GM18505 (cell line): ENCODE measurements around the gene SEPTIN10.

Experiments
- ATAC-seq: cut with Tn5 transposase; IDR thresholded peaks from one replicate; pipeline ENCODE4 v1.9.1; 2021; ENCODE audit not compliant: unreplicated experiment
- POLR2A ChIP-seq: IDR thresholded peaks from 4 replicates; pipeline ENCODE4 v1.6.1; 2011; ENCODE audit warnings: borderline replicate concordance; ENCODE audit not compliant: insufficient read depth, insufficient read length; ENCODE audit errors: extremely low read depth

SEPTIN10 gene

DNA sequence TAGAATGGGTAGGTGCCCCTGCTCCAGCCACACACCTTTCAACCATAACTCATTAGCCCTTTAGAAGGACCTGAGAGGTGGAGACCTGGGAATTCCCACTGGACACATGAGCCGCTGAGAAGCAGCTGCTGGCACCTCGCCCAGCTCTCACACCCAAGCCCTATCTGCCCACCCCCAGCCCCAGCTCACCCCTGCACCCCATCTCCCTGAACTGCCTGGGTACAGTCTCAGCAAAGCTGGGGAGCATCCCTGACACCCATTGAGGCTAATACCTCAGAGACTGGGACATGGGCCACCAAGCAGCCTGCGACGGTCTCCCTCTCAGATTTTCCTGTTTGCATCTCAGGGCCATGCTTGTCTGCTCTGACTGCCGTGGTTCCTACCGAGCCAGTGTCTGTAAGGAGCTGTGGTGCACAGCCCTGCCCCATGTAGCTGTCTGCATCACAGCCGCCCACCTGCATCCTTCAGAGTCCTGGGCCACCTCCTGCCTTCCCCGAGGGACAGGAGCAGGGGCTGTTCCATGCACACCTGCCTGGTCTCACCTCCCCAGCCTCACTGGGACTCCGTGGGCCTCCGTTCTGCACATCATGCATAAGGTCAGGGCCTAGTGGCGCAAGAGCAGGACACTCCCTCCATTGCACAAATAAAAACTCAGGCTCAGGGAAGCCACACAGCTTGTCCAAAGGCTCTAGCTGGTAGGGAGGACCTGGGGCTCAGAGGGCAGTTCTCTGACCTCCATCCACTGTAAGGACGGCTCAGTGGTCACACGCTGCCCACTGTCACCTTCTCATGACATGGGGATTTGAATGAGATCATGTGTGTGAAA, 90.0 kb downstream of the SEPTIN10 start:
- ATAC-seq, result no peak
- TF ChIP-seq POLR2A, result no peak

DNA sequence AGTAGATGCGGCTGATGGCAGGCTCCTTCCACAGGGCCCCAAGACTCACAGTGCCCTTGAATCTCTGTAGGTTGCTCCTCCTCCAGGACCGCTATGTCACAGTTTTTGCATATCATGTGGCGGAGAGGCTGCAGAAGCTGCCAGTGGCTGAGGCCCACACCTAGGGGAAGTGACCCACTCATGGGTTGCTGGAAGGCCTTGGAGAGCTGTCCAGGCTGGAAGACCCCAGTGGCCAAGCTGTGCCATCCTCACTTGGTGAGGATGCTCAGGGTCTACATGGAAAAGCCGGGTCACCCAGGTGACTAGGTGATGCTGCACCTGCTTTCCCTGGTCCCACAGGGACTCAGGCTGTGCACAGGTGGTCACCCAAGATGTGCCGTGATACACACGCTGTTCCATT, 90.6 kb downstream of the SEPTIN10 start:
- no peak for ATAC-seq
- TF ChIP-seq POLR2A, result no peak

DNA sequence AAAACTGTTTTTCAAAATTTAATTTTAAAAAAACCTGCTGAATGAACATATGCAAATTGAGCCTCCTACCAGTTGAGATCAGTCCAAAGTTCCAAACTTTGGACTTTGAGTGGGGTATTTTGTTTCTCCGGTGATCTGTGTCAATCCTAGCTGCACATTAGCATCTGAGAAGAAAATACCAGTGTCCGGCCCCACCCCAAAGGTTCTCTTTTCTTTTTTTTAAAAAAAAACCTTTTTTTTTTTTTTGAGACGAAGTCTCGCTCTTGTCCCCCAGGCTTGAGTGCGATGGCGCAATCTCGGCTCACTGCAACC, 91.7 kb downstream of the SEPTIN10 start:
- no peak for TF ChIP-seq POLR2A
- ATAC-seq, result no peak

DNA sequence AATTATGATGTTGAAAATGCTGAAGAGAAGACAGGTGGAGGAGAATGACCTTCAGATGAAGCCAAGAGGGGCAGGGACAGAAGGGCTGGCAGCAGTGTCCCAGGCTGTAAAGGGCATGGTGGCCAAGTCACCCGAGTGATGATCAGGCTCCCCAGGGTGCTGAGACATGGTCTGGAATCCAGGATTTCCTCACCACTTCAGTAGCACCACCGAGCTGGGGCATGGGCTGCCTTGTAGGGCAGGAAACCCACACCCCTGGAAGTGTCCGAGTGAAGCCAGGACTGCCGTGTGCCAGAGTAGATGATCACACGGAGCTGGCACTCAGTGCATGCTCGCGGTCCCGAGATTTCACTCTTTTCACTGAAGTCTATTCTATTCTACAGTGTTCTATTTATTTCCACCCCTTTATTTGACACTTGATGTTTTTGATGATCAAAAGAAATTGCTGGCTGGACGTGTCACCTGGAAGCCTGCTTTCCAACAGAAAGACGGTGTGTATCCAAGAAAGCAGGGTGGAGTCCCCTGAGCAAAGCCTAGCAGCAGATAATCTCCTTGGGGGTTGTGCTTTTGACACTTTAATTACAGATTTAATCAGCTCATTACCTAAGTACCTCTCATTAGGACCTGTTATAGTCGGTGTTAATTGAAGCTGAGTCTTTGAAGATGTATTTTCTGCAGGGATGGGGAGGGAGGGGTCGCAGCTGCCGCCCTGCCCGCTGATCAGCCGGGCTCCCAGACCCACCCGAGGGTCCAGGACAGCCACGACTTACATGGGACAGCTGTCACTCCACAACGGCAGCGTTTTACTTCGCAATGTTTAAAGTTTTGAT, 92.3 kb downstream of the SEPTIN10 start:
- TF ChIP-seq POLR2A, result no peak

DNA sequence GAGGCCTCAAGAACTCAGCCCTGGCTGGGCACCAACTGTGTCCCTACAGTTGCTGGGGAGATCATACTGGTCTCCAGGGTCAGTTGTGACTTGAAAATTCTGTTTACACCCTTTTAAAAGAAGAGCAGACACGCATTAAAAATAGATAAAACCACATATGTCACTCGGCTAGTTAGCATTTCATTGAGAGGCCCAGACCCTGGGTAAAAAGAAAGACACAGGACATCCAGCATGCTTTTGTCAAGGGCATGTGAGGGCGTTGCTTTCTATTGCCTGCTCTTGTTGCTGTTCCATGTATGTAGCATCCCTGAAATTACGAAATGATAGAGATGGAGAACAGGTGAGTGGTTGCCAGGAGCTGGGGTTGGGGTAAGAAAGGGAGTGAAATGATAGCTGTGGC, 94.3 kb downstream of the SEPTIN10 start:
- no peak for TF ChIP-seq POLR2A
- ATAC-seq, result no peak

More for the DNA sequence above, 92.3 kb downstream of the SEPTIN10 start:
- no peak for ATAC-seq

DNA sequence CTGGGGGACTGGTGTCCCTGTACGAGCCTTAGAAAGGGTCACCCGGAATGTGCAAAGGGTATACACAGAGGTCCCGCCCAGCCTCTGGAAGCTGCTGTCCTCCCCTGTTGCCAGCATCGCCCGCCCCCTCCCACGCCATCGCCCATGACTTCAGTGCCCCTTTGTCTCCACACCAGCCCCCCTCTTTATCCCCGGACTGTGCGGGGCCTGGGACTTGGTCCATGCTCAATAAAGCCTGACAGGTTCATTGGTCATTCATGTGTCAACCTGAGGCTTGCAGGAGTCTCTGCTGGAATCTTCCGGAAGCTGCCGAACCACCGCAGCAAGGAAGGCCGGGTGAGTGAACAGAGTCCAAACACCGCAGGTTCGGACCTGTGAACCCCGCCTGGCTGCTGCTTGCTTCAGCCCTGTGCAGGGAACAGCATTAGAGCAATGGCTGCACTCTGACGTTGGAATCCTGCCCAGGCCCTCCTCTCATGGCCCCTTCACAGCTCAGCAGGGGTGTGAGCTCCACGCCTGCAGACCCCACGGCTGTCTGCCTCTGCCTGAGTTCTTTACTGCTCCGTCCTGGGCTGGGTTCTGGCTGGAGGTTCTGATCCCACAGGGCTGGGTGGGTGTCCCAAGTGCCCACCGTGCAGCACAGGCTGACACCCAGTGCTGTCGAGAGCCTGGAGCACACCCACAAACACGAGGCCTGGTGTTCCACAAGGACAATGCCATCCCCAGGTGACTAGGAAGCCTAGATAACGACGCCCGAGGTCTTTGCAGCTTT, 96.5 kb downstream of the SEPTIN10 start:
- TF ChIP-seq POLR2A, result no peak

DNA sequence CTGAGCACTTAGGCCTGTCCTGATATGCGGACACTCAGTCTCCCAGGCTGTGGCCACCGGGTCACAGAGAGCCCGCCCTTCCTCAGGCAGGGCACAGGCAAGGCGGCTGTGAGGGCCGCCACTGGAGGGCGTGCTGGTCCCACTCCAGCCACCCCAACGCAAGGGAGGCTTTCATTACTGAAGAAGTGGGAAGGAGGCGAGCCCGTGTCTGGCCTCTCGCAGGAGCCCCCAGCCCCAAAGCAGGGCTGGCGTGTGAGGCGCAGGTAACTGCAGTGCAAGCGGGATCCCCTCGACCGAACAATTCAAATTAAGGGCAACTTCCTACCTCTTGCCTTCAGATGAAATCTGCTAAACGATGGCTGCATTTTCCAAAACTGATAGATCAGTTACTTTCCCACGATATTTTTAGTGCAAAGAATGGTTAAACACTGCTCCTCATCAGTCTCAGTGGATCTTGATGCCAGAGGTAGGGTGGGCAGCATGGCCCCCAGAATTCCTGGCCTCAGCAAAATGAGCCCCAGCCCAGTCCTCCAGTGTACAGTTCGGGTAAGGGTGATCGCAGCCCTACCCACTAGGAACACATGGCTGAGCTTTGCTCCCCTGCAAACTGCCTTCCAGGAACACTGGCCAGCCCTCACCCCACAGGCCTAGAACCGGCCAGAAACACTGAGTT, 97.2 kb downstream of the SEPTIN10 start:
- no peak for TF ChIP-seq POLR2A

More for the DNA sequence above, 96.5 kb downstream of the SEPTIN10 start:
- no peak for ATAC-seq

DNA sequence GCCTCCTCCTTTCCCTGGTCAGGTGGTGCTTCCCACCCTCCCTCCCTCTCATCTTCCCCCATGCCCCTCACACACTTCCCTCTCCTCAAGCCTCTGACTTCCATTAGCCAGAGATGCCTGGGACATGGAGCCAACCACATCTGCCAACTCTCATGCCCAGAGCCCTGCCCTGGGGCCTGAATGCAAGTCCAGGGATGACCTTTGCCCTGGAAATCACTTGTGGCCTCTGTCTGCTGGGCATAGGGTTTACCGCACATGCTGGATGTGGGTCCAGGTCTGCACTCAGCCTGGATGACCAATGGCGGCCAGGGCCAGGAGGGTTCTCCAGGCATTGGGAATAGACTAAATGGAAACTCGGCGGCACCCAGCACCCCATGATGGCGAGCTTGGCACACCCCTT, 98.9 kb downstream of the SEPTIN10 start:
- no peak for TF ChIP-seq POLR2A
- no peak for ATAC-seq

More for the DNA sequence above, 97.2 kb downstream of the SEPTIN10 start:
- no peak for ATAC-seq

DNA sequence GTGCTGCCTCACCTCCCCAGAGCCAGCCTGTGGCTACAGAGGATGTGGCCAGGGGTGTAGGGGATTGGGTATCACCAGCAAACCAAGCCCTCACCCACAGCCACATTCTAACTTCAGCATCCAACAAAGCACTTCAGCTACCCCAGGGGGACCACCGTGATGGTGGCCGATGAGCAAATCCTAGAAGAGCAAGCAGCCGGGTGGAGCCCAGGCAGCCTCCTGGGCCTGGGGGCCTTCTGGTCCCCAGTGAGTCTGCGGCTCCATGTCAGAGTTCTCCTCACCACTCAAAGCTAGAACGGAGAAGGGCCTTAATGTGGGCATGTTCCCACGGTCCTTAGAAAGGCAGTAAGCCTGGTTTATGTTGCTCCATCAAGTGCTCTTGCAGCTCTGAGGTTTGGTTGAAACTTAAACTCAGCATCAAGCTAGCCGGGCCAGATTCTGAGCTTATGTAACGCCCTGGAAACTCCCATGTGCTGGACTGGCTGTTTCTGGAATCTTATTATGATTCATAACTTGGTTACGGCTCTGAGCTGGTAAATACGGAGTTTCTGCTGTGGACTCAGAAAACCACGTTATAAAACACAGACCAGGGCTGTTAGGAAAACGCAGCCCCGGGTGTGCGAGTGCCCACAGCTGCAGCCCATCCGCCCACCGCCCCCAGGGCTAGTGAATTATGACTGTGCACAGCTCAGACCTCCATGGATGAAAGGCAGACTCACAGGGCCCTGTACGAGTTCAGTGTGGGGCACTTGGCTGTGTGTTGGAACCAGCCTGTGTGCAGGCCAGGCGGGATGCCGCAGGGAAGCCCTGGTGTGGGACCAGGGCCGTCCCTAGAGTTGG, 99.8 kb downstream of the SEPTIN10 start:
- no peak for TF ChIP-seq POLR2A
- ATAC-seq, result peak; percentile 55

DNA sequence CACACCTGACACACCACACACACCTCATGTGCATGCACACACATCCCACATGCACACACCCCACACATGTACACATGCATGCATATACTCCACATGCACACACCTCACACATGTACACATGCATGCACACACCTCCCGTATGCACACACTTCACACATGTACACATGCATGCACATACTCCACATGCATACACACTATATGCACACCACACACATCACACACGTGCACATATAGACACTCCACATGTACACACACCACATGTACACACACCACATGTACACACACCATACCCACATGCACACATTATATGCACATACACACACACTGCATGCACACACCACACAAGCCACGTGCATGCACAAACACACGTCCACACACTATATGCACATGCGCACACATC, 100.5 kb downstream of the SEPTIN10 start:
- no peak for TF ChIP-seq POLR2A
- no peak for ATAC-seq

DNA sequence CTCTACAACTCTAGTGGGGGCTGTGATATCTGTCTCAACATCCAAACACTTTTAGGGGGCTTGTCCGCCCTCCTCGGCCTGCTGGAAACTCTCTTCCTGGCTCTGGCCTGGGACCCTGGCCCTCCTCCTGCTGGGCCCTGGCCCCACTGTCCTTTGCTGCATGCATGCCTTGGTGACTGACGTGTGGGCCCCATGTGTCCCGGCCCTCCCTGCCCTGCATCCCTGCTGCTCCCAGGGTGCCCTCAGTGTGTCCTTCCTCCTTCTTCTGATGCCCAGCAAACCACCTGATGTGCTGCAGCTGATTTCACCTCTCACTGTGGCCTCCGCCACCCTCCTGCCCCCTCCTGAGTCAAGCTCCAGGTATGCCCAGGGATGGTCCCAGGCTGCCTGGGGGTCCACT, 101.7 kb downstream of the SEPTIN10 start:
- no peak for ATAC-seq
- no peak for TF ChIP-seq POLR2A

DNA sequence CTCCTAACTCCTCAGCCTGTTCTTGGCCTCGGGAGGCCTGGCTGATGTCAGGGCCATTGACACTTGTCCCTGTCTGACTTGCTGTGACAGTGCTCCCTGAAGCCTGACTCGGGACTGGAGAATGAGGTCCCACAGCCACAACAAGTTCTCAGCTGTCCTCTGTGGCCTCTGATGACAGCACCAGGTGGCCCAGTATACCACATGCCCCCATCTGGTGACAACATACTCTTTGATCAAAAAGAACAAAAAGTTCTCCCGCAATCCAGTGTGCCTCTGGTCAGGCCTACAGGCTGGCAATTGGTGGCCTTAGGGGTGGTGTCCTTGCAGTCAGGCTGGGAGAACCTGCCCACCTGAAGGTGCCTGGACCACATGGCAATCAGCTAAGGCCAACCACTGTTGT, 102.6 kb downstream of the SEPTIN10 start:
- no peak for ATAC-seq
- TF ChIP-seq POLR2A, result no peak
